NB4 (cell line): ENCODE data around the gene PGBD5.

ENCODE experiments used
- DNase-seq: peaks from one replicate; pipeline ENCODE4 v3.0.0; 2010; ENCODE audit warnings: low read depth
- H3K4me3 ChIP-seq: one replicate; pipeline ENCODE4 v1.5.1; 2011; ENCODE audit warnings: mild to moderate bottlenecking, low read depth, low read length, moderate library complexity
- MYC ChIP-seq: IDR thresholded peaks from 2 replicates; pipeline ENCODE4 v1.6.1; 2011; ENCODE audit warnings: low read depth, low read length
- POLR2A ChIP-seq: IDR thresholded peaks from 2 replicates; pipeline ENCODE4 v1.6.1; 2011; ENCODE audit warnings: mild to moderate bottlenecking; ENCODE audit not compliant: insufficient read length; ENCODE audit errors: extremely low read depth
- TF ChIP-seq, protein P1 (sequence below): IDR thresholded peaks from 2 replicates; pipeline ENCODE4 v1.6.1; 2011; ENCODE audit warnings: low read depth, low read length
- TF ChIP-seq, protein P2 (sequence below): IDR thresholded peaks from one replicate; pipeline ENCODE4 v1.5.1; 2012; ENCODE audit warnings: low read depth, low read length

PGBD5 gene

GRCh38 chr1:230334447-230334837 lies 91.7 kb downstream of the PGBD5 start:
- DNase-seq, result no peak
- no peak overlapping the region for H3K4me3 ChIP-seq
- TF ChIP-seq POLR2A (no peak), MYC (no peak)
- TF ChIP-seq, protein P1, sequence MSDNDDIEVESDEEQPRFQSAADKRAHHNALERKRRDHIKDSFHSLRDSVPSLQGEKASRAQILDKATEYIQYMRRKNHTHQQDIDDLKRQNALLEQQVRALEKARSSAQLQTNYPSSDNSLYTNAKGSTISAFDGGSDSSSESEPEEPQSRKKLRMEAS, result no peak
- TF ChIP-seq, protein P2, sequence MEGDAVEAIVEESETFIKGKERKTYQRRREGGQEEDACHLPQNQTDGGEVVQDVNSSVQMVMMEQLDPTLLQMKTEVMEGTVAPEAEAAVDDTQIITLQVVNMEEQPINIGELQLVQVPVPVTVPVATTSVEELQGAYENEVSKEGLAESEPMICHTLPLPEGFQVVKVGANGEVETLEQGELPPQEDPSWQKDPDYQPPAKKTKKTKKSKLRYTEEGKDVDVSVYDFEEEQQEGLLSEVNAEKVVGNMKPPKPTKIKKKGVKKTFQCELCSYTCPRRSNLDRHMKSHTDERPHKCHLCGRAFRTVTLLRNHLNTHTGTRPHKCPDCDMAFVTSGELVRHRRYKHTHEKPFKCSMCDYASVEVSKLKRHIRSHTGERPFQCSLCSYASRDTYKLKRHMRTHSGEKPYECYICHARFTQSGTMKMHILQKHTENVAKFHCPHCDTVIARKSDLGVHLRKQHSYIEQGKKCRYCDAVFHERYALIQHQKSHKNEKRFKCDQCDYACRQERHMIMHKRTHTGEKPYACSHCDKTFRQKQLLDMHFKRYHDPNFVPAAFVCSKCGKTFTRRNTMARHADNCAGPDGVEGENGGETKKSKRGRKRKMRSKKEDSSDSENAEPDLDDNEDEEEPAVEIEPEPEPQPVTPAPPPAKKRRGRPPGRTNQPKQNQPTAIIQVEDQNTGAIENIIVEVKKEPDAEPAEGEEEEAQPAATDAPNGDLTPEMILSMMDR, result no peak

DNA sequence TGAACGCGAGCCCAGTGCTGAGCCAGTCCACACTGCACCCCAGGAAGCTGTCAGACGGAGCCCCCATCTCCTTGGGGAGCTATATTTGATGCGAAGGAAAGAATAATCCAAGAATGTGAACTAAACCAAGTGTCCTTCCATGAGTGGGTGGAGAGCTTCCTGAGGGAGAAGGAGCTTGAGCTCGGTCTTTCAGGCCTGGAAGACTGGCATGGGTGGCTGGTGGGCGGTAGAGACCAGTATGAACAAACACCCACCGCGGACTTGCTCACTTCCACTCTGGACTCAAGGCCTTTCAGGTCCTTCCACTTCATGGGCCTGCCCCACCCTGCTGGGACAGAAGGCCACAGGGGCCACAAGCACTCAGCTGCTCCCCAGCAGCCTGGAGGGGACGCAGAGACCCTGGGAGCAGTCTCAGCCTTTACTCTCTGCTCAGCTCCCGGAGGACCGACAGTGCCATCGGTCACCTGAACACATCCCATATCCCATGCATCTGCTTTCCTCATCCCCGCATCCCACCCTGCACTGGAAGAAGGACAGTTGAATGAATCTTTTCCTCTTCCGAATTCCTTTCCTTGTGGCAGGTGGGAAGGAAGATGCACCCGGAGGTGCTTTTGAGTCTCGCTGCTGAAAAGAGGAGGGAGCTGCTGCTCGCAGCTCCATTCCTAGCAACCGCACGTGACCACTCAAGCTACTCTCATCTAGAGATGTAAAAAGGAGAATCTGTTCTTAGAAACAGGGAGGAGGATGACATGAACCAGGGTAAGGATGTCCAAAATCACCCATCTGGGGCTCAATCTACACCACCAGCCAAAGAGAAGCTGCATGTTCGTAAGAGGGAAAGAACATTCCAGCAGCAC lies 92.3 kb downstream of the PGBD5 start:
- no peak overlapping the region for H3K4me3 ChIP-seq
- DNase-seq, result no peak
- TF ChIP-seq MYC (no peak), POLR2A (no peak)
- TF ChIP-seq, protein P1, result no peak
- TF ChIP-seq, protein P2, result no peak

DNA sequence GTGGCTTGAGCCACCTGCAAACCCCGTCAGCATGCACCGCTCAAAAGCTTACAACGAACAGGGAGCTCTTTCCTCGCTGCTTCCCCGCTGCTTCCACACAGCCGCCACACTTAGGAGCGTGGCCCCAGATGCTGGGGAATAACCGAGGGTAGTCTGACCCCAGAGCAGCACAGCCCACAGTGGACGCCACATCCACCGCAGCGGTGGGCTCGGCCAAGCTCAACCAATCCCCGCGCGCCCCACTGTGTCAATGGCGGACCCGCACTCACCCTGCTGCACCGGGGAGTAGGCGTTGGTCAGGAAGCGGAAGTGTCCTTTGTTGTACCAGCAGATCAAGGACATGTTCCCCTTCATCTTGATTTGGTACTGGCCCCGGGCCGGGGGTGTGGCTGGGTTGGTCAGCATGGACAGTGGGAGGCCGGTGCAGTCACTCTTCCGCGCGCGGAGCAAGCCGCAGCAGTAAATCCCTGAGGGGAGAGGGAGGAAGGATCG lies 93.5 kb downstream of the PGBD5 start:
- H3K4me3 ChIP-seq, result no peak overlapping the region
- TF ChIP-seq, protein P2, result no peak
- TF ChIP-seq MYC (no peak), POLR2A (no peak)
- TF ChIP-seq, protein P1, result no peak
- DNase-seq, result no peak

DNA sequence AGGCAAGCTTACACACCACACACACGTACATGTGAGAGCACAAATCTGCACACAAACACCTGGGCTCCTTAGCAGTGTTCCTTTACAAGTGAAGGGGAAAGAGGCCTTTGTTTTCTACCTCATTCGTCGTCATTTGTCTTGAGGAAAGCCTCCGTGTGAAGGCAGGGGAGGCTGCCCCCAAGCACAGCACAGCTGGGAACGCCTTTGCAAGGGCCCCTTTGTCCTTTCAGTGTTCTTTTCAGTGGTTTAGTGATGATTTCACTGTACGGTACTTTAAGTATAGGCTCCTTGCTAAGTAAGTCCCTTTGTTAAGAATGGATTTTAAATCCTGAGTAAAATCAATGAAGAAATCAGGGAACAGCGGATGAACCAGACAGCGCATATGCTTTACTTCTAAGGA lies 94.1 kb downstream of the PGBD5 start:
- TF ChIP-seq, protein P1, result no peak
- TF ChIP-seq, protein P2, result no peak
- TF ChIP-seq MYC (no peak), POLR2A (no peak)
- no peak for DNase-seq
- H3K4me3 ChIP-seq, result no peak overlapping the region

DNA sequence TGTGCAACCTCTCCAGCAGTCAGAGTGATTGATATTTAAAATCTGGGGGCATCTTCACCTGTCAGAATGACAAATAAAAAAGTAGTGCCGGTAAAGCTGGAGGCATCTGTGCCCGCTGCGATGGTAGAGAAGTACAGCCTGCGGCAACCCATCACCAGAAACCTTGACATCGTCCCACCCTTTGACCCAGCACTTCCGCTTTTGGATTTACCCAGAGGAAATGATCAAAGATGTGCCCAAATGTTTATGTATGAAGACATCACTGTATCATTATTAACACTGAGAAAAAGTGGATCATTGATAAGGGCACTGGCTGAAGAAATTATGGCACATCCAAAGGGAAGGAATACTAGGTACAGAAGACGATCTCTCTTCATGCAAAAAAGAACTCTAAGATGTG lies 96.0 kb downstream of the PGBD5 start:
- TF ChIP-seq, protein P2, result no peak
- TF ChIP-seq, protein P1, result no peak
- no peak for TF ChIP-seq MYC
- H3K4me3 ChIP-seq, result no peak overlapping the region
- DNase-seq, result no peak
